HEK293 (cell line): Measurements from ENCODE around the gene GRK5.

Experiments used
- SP2 ChIP-seq: fragments of 450-650 bp; formaldehyde crosslinking; IDR thresholded peaks from 2 replicates; pipeline ENCODE4 v1.5.1; 2016; ENCODE audit warnings: missing biosample characterization, missing genetic modification characterization
- TCF7L2 ChIP-seq: IDR thresholded peaks from 2 replicates; pipeline ENCODE4 v1.6.1; 2011; ENCODE audit warnings: low read depth, mild to moderate bottlenecking, inconsistent platforms, low read length, moderate library complexity, borderline replicate concordance
- ZBTB11 ChIP-seq: fragments of 450-650 bp; formaldehyde crosslinking; conservative IDR thresholded peaks from 2 replicates; pipeline ENCODE4 v1.5.1; 2016; ENCODE audit warnings: low read depth, missing biosample characterization, missing genetic modification characterization
- ZBTB8A ChIP-seq: fragments of 450-650 bp; formaldehyde crosslinking; IDR thresholded peaks from 2 replicates; pipeline ENCODE4 v1.5.1; 2016; ENCODE audit warnings: missing biosample characterization, missing genetic modification characterization
- ZFP37 ChIP-seq: fragments of 450-650 bp; formaldehyde crosslinking; IDR thresholded peaks from 2 replicates; pipeline ENCODE4 v1.5.1; 2016; ENCODE audit warnings: missing biosample characterization, missing genetic modification characterization
- ZNF274 ChIP-seq, 2 experiments: fragments of 200-500 bp in 1 of 2; fragments of 450-650 bp in 1 of 2; sonication (Bioruptor generic) in 1 of 2; formaldehyde crosslinking in 1 of 2; IDR thresholded peaks; 2 replicates each; pipeline versions ENCODE4 v1.5.1 to v1.6.1; 2014 to 2016; ENCODE audit warnings: borderline replicate concordance in 1 of 2, inconsistent platforms in 1 of 2, low read length in 1 of 2, missing biosample characterization in 1 of 2, missing genetic modification characterization in 1 of 2
- TF ChIP-seq, protein P1 (sequence below): fragments of 450-650 bp; formaldehyde crosslinking; IDR thresholded peaks from 2 replicates; pipeline ENCODE4 v1.5.1; 2016; ENCODE audit warnings: missing biosample characterization, missing genetic modification characterization

DNA sequence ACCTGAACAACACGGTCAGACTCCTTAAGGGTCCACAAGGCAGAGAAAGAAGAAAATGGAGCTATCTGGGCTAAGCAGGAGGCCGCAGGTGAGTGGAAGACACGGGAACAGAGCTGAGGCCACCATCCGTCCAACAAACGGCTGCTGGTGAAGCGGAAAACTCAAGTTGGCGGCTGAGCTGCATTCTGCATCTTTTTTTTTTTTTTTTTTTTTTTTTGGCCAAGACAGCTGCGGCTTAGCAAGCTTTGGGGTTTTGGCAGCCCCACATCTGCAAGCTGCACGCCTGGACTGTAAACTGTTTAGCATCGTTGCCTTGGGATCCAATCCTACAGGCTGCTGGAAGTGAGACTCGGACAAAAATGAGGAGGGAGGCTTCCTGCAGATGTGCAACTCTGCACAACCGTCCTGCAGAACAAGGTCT is 297.8 kb downstream of the GRK5 start:
- TF ChIP-seq ZFP37 (no peak), ZNF274 (IDR thresholded peaks at IDR 0.05; ENCODE audit: low read length) (no peak), ZNF274 (tag by site-specific recombination; IDR thresholded peaks at IDR 0.05; ENCODE audit: borderline replicate concordance) (no peak), ZBTB11 (tag by site-specific recombination) (no peak), ZBTB8A (tag by site-specific recombination) (no peak), TCF7L2 (no peak), SP2 (tag by site-specific recombination) (no peak)
- TF ChIP-seq, protein P1, sequence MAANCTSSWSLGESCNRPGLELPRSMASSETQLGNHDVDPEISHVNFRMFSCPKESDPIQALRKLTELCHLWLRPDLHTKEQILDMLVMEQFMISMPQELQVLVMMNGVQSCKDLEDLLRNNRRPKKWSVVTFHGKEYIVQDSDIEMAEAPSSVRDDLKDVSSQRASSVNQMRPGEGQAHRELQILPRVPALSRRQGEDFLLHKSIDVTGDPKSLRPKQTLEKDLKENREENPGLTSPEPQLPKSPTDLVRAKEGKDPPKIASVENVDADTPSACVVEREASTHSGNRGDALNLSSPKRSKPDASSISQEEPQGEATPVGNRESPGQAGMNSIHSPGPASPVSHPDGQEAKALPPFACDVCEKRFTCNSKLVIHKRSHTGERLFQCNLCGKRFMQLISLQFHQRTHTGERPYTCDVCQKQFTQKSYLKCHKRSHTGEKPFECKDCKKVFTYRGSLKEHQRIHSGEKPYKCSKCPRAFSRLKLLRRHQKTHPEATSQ (tag by site-specific recombination) = no peak
